Heart left ventricle (tissue), 16 donors: ENCODE measurements around the gene GAS5. TPM values are rescaled to one million over a fixed set of nuclear protein-coding genes. Genes with fewer than 3 reads are reported as not detected.

Experiments
- ATAC-seq, 4 donors: fragments of 200-7000 bp; cut with Tn5 transposase; one replicate each; pipeline ENCODE4 v1.9.1; 2020 to 2022; ENCODE audit warnings: moderate library complexity in 4 of 4, mild to moderate bottlenecking in 3 of 4, moderate number of reproducible peaks in 1 of 4
- DNase-seq, 5 donors: peaks; one replicate each; pipeline ENCODE4 v3.0.0-alpha.2; 2020
- H3K27ac ChIP-seq, 12 donors: fragments of 200-600 bp; sonication (generic) in 4 of 12; one replicate each; pipeline versions ENCODE4 v1.5.0 to v1.8.0; 2016 to 2022; ENCODE audit warnings: mild to moderate bottlenecking in 2 of 12
- H3K27me3 ChIP-seq, 9 donors: fragments of 200-600 bp; sonication (generic) in 2 of 9; one replicate each; pipeline versions ENCODE4 v1.5.1 to v1.8.0; 2016 to 2022; ENCODE audit warnings: mild to moderate bottlenecking in 3 of 9
- H3K36me3 ChIP-seq, 9 donors: fragments of 200-600 bp; sonication (generic) in 2 of 9; one replicate each; pipeline versions ENCODE4 v1.5.0 to v1.8.0; 2018 to 2022; ENCODE audit warnings: mild to moderate bottlenecking in 2 of 9
- H3K4me1 ChIP-seq, 12 donors: fragments of 200-600 bp; sonication (generic) in 4 of 12; one replicate each; pipeline versions ENCODE4 v1.5.0 to v1.8.0; 2016 to 2022; ENCODE audit warnings: mild to moderate bottlenecking in 3 of 12
- H3K4me3 ChIP-seq, 12 donors: fragments of 200-600 bp; sonication (generic) in 4 of 12; one replicate each; pipeline versions ENCODE4 v1.5.0 to v1.8.0; 2017 to 2022; ENCODE audit warnings: mild to moderate bottlenecking in 9 of 12, moderate library complexity in 4 of 12
- H3K9me3 ChIP-seq, 12 donors: fragments of 200-600 bp; sonication (generic) in 4 of 12; one replicate each; pipeline versions ENCODE4 v1.5.0 to v1.8.0; 2016 to 2022; ENCODE audit warnings: mild to moderate bottlenecking in 1 of 12
- CTCF ChIP-seq, 12 donors: fragments of 200-600 bp; sonication (generic) in 4 of 12; IDR thresholded peaks; one replicate each; pipeline versions ENCODE4 v1.5.0 to v1.8.0; 2018 to 2022; ENCODE audit warnings: antibody characterized with exemption in 12 of 12, mild to moderate bottlenecking in 5 of 12
- POLR2A ChIP-seq, 2 donors: fragments of 450-650 bp; IDR thresholded peaks; one replicate each; pipeline ENCODE4 v1.6.1; 2017; ENCODE audit warnings: antibody characterized with exemption in 2 of 2, mild to moderate bottlenecking in 2 of 2, moderate library complexity in 2 of 2
- WGBS, 4 donors: extraction: QIAGEN DNeasy Blood & Tissue Kit in 2 of 4; methylation state at CpG; one replicate each; pipeline versions ENCODE4 v1.1.5 to v1.1.7; 2013 to 2018; 5-methylcytosine and 5-hydroxymethylcytosine counted together
- intact Hi-C, 10 donors: fragments of 100-400 bp; cut with DNase I; formaldehyde crosslinking; loops; one replicate each; pipeline versions ENCODE4 v1.11.1 to v1.14.2; 2022
- polyA plus RNA-seq, 2 donors: library from polyadenylated mRNA; stranded (reverse); fragments of 200-250 nt; gene quantifications; one replicate each; pipeline ENCODE4 v1.2.3, GENCODE V29; 2013
- total RNA-seq, 9 donors: library from RNA; depleted of rRNA in 2 of 9; stranded (reverse); fragments of >200 nt in 2 of 9; fragmentation: NEBNext Ultra II Directional in 3 of 9; extraction: Animal tissue kit (Norgen Biotek cat#: 25700) in 3 of 9; gene quantifications; one replicate each; pipeline versions ENCODE4 v1.1.0 to v1.2.4, GENCODE V29; 2016 to 2023
- donor health status: ischemic (EF 13 %, LVEDD 7.1; RV severe dilation, severe dysfunction).
- donor health status: healthy with polysubstance abuse.
- donor health status: DM: no; HTN: yes; CAD: no.
- donor health status: DM: no; HTN: no; CAD: no.
- donor health status: ischemic (EF 25% LVEDD 6.9; RV normal size, moderate dysfunction).
- donor health status: ischemic (EF 25% LVEDD 5.7; RV mildly dilated, moderate dysfunction).
- donor health status: healthy.
- donor health status: DM: yes; HTN: yes; CAD: no.
- donor health status: ischemic (EF 35%, LVEDD 5.7; RV mildly dilated, moderate dysfunction).
- donor health status: nonischemic (EF 11% LVEDD 7.7; RV severe dilation, severe dysfunction).
- donor health status: DM: yes; HTN: yes; CAD: no.
- donor health status: PGD.
- donor health status: ischemic (EF 29% LVEDD 5.4; RV normal size, mild dysfunction).
- donor health status: nonischemic (EF 23%, LVEDD 6.1; RV moderate dilation, normal function).

GAS5 gene
- total and polyA plus RNA-seq, 11 donors, result 30.4 to 103 (median 52.4) TPM

- peaks cover 0 to 7% (median 0%) of the 10 kb centered on the region in 12 donors for H3K4me1 ChIP-seq
- H3K27me3 ChIP-seq, result no peaks in the 10 kb centered on the region
- DNase-seq, result no peak
- H3K4me3 ChIP-seq, result no peak overlapping the region
- no peak for ATAC-seq
- intact Hi-C loops, result no loop called here
- no peak overlapping the region for H3K27ac ChIP-seq
- no peak for TF ChIP-seq POLR2A (IDR thresholded peaks at IDR 0.05)
- TF ChIP-seq CTCF (IDR thresholded peaks at IDR 0.05), result no peak
- WGBS, 4 donors, result 92 to 97% (median 94%) methylated on average over 2 of the region's 2 CpGs
- H3K36me3 ChIP-seq, result peaks cover 0 to 97% (median 72%) of the 10 kb centered on the region in 9 donors
- H3K9me3 ChIP-seq, result no peaks in the 10 kb centered on the region
Measured at GRCh38 chr1:173856903-173857302, 10.9 kb downstream of the GAS5 start.

- intact Hi-C loops, result no loop called here
- Histone ChIP-seq H3K4me1 (peaks cover 0 to 7% (median 0%) of the 10 kb centered on the region in 12 donors), H3K27me3 (no peaks in the 10 kb centered on the region), H3K4me3 (no peak overlapping the region), H3K27ac (no peak overlapping the region), H3K9me3 (no peaks in the 10 kb centered on the region), H3K36me3 (peaks cover 0 to 99% (median 75%) of the 10 kb centered on the region in 9 donors)
- ATAC-seq, result no peak
- no peak for DNase-seq
- WGBS, 4 donors, result 83 to 90% (median 87%) methylated on average over 1 of the region's 1 CpG
- no peak for TF ChIP-seq CTCF (IDR thresholded peaks at IDR 0.05)
- no peak for TF ChIP-seq POLR2A (IDR thresholded peaks at IDR 0.05)
Measured at GRCh38 chr1:173856014-173856413, 11.8 kb downstream of the GAS5 start.

- H3K9me3 ChIP-seq, result no peaks in the 10 kb centered on the region
- H3K27me3 ChIP-seq, result no peaks in the 10 kb centered on the region
- H3K4me3 ChIP-seq, result no peak overlapping the region
- TF ChIP-seq CTCF (IDR thresholded peaks at IDR 0.05) (no peak), POLR2A (IDR thresholded peaks at IDR 0.05) (no peak)
- WGBS, 4 donors, result 48 to 60% (median 52%) methylated on average over 5 of the region's 5 CpGs
- peaks cover 0 to 7% (median 0%) of the 10 kb centered on the region in 12 donors for H3K4me1 ChIP-seq
- intact Hi-C loops, result no loop called here
- peak overlapping the region in 7 of 12 donors; percentile 8 to 50 (median 20) for H3K27ac ChIP-seq
- ATAC-seq (peak in 3 of 4 donors; percentile 45 to 84 (median 63)), DNase-seq (no peak)
- peaks cover 0 to 87% (median 70%) of the 10 kb centered on the region in 9 donors for H3K36me3 ChIP-seq
Measured at GRCh38 chr1:173853074-173853473, 14.7 kb downstream of the GAS5 start.

GRCh38 chr1:173852105-173852504 is 15.7 kb downstream of the GAS5 start:
- 86 to 94% (median 87%) methylated on average over 4 of the region's 4 CpGs for WGBS, 4 donors
- intact Hi-C loops, result no loop called here
- Histone ChIP-seq H3K9me3 (no peaks in the 10 kb centered on the region), H3K27ac (no peak overlapping the region), H3K4me1 (peaks cover 0 to 7% (median 0%) of the 10 kb centered on the region in 12 donors), H3K36me3 (peaks cover 0 to 81% (median 65%) of the 10 kb centered on the region in 9 donors), H3K4me3 (no peak overlapping the region), H3K27me3 (no peaks in the 10 kb centered on the region)
- TF ChIP-seq CTCF (IDR thresholded peaks at IDR 0.05) (no peak), POLR2A (IDR thresholded peaks at IDR 0.05) (no peak)
- ATAC-seq (no peak), DNase-seq (no peak)
